Neuronal stem cell (in vitro differentiated cells): ENCODE measurements around the gene CNTNAP2.

Experiments
- DNase-seq: peaks from one replicate; pipeline ENCODE4 v3.0.0-alpha.2; 2013; ENCODE audit warnings: low spot score
- H2AFZ ChIP-seq: one replicate; pipeline ENCODE4 v1.6.1; 2013; ENCODE audit warnings: mild to moderate bottlenecking, low read length, inconsistent platforms
- H2AK5ac ChIP-seq: 2 replicates; pipeline ENCODE4 v1.6.1; 2013; ENCODE audit warnings: low read depth, mild to moderate bottlenecking, inconsistent platforms, low read length, moderate library complexity, mixed read lengths
- H2BK120ac ChIP-seq: 2 replicates; pipeline ENCODE4 v1.6.1; 2013; ENCODE audit warnings: low read depth, mild to moderate bottlenecking, inconsistent platforms, low read length, moderate library complexity, mixed read lengths
- H2BK12ac ChIP-seq: one replicate; pipeline ENCODE4 v1.6.1; 2013; ENCODE audit warnings: low read length, inconsistent platforms
- H2BK15ac ChIP-seq: 2 replicates; pipeline ENCODE4 v1.6.1; 2013; ENCODE audit warnings: mild to moderate bottlenecking, low read length, inconsistent platforms, mixed read lengths
- H2BK5ac ChIP-seq: one replicate; pipeline ENCODE4 v1.6.1; 2013; ENCODE audit warnings: inconsistent platforms, mild to moderate bottlenecking, low read length, moderate library complexity
- H3K14ac ChIP-seq: one replicate; pipeline ENCODE4 v1.6.1; 2013; ENCODE audit warnings: low read length, inconsistent platforms
- H3K18ac ChIP-seq: 2 replicates; pipeline ENCODE4 v1.6.1; 2013; ENCODE audit warnings: low read length, inconsistent platforms
- H3K23ac ChIP-seq: 2 replicates; pipeline ENCODE4 v1.6.1; 2013; ENCODE audit warnings: low read depth, mild to moderate bottlenecking, mixed read lengths, low read length, inconsistent platforms; ENCODE audit not compliant: poor library complexity
- H3K27ac ChIP-seq: replicated peaks from 3 replicates; pipeline ENCODE4 v1.5.1; 2013; ENCODE audit warnings: low read length, inconsistent platforms
- H3K27me3 ChIP-seq, 3 experiments: 2 replicates each; pipeline ENCODE4 v1.6.1; 2013; ENCODE audit warnings: low read length in 3 of 3, mild to moderate bottlenecking in 2 of 3, inconsistent platforms in 1 of 3, low read depth in 1 of 3, mixed read lengths in 1 of 3, moderate library complexity in 1 of 3; ENCODE audit not compliant: control insufficient read depth in 3 of 3, insufficient read depth in 3 of 3
- H3K36me3 ChIP-seq, 2 donors: replicated peaks in 1 of 2; 2 replicates each; pipeline ENCODE4 v1.6.1; 2013; ENCODE audit warnings: low read length in 2 of 2; ENCODE audit not compliant: control insufficient read depth in 2 of 2, insufficient read depth in 2 of 2
- H3K4ac ChIP-seq: 2 replicates; pipeline ENCODE4 v1.6.1; 2013; ENCODE audit warnings: inconsistent platforms, mild to moderate bottlenecking, low read length, moderate library complexity
- H3K4me1 ChIP-seq, 2 donors: 1 replicate in 1 of 2; 2 replicates in 1 of 2; pipeline ENCODE4 v1.6.1; 2013; ENCODE audit warnings: low read length in 2 of 2, low read depth in 1 of 2; ENCODE audit not compliant: control insufficient read depth in 2 of 2, insufficient read depth in 1 of 2
- H3K4me2 ChIP-seq: one replicate; pipeline ENCODE4 v1.6.1; 2013; ENCODE audit warnings: mild to moderate bottlenecking, low read length, inconsistent platforms; ENCODE audit not compliant: insufficient read depth, poor library complexity, severe bottlenecking
- H3K4me3 ChIP-seq, 2 donors: 2 replicates each; pipeline ENCODE4 v1.5.1; 2013; ENCODE audit warnings: low read length in 2 of 2, mild to moderate bottlenecking in 2 of 2, inconsistent platforms in 1 of 2, moderate library complexity in 1 of 2
- H3K79me1 ChIP-seq: one replicate; pipeline ENCODE4 v1.6.1; 2013; ENCODE audit warnings: low read depth, mild to moderate bottlenecking, inconsistent platforms, low read length, moderate library complexity
- H3K9ac ChIP-seq: one replicate; pipeline ENCODE4 v1.6.1; 2013; ENCODE audit warnings: mild to moderate bottlenecking, low read depth, low read length, inconsistent platforms; ENCODE audit not compliant: poor library complexity
- H3K9me3 ChIP-seq, 2 donors: replicated peaks in 1 of 2; 2 replicates each; pipeline versions ENCODE3 to v1.6.1; 2013; ENCODE audit warnings: low read length in 2 of 2, mild to moderate bottlenecking in 2 of 2, inconsistent platforms in 1 of 2, low read depth in 1 of 2, mixed read lengths in 1 of 2, moderate library complexity in 1 of 2; ENCODE audit not compliant: control insufficient read depth in 2 of 2, insufficient read depth in 1 of 2
- H4K8ac ChIP-seq: one replicate; pipeline ENCODE4 v1.6.1; 2013; ENCODE audit warnings: low read depth, mild to moderate bottlenecking, inconsistent platforms, low read length, moderate library complexity
- H4K91ac ChIP-seq: one replicate; pipeline ENCODE4 v1.6.1; 2013; ENCODE audit warnings: low read length, low read depth, mild to moderate bottlenecking, inconsistent platforms; ENCODE audit not compliant: poor library complexity
- WGBS, 2 donors: extraction: QIAGEN DNeasy Blood & Tissue Kit; methylation state at CpG; one replicate each; pipeline ENCODE4 v1.1.7; 2013; ENCODE audit warnings: missing lambda C conversion rate in 2 of 2, mixed read lengths in 1 of 2; ENCODE audit not compliant: insufficient read length in 2 of 2, insufficient replicate concordance in 1 of 2; ENCODE audit errors: extremely low coverage in 2 of 2; 5-methylcytosine and 5-hydroxymethylcytosine counted together

CNTNAP2 gene

GRCh38 chr7:146455091-146455655 lies 338.6 kb downstream of the CNTNAP2 start:
- Histone ChIP-seq H4K8ac (no peak overlapping the region), H3K18ac (no peak overlapping the region), H3K27ac (no peak overlapping the region), H3K36me3 (no peaks in the 10 kb centered on the region), H4K91ac (no peak overlapping the region), H3K4ac (no peak overlapping the region), H3K9me3 (no peaks in the 10 kb centered on the region), H3K9ac (no peak overlapping the region), H2BK5ac (no peak overlapping the region), H3K4me1 (no peaks in the 10 kb centered on the region), H2BK12ac (no peak overlapping the region), H2BK120ac (no peak overlapping the region), H3K79me1 (no peaks in the 10 kb centered on the region), H3K14ac (no peak overlapping the region), H3K4me2 (no peak overlapping the region), H3K27me3 (no peaks in the 10 kb centered on the region), H3K4me3 (no peak overlapping the region), H2AFZ (no peak overlapping the region), H2BK15ac (no peak overlapping the region), H3K23ac (no peak overlapping the region), H2AK5ac (no peak overlapping the region)
- no CpG with 5 or more reads among the region's 2 CpGs for WGBS, 2 donors
- no peak for DNase-seq

GRCh38 chr7:146479040-146479439 lies 362.4 kb downstream of the CNTNAP2 start:
- Histone ChIP-seq H3K9me3 (no peaks in the 10 kb centered on the region), H4K8ac (no peak overlapping the region), H3K23ac (no peak overlapping the region), H2AK5ac (no peak overlapping the region), H3K4me2 (no peak overlapping the region), H3K27me3 (no peaks in the 10 kb centered on the region), H3K14ac (no peak overlapping the region), H2BK15ac (no peak overlapping the region), H3K18ac (no peak overlapping the region), H3K27ac (no peak overlapping the region), H2BK5ac (no peak overlapping the region), H3K79me1 (no peaks in the 10 kb centered on the region), H2AFZ (no peak overlapping the region), H3K36me3 (no peaks in the 10 kb centered on the region), H4K91ac (no peak overlapping the region), H3K9ac (no peak overlapping the region), H3K4me3 (no peak overlapping the region), H2BK12ac (no peak overlapping the region), H3K4ac (no peak overlapping the region), H2BK120ac (no peak overlapping the region), H3K4me1 (no peaks in the 10 kb centered on the region)
- no CpG with 5 or more reads among the region's 2 CpGs for WGBS, 2 donors
- no peak for DNase-seq

DNA sequence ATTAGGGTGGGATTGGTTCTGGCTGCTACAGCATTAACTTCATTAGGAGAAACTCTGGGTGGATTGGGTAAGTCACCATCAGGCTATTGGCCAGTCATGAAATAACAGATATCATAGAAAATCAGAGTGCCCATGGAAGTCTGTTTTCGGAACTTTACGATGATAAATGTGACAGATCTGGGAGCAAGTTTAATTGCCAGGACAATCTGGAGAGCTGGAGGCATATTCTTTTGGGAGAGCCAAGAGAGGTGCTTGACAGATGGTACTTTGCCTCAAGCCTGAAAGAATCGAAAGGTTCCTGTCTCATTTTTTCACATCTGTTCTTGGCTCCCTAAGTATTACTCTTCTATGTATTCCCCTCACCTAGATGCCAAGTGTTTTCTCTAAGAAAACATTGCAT lies 369.9 kb downstream of the CNTNAP2 start:
- Histone ChIP-seq H3K36me3 (no peaks in the 10 kb centered on the region), H4K8ac (no peak overlapping the region), H2AK5ac (no peak overlapping the region), H3K27me3 (no peaks in the 10 kb centered on the region), H3K4me3 (no peak overlapping the region), H3K9me3 (no peaks in the 10 kb centered on the region), H3K18ac (no peak overlapping the region), H3K14ac (no peak overlapping the region), H3K4me1 (no peaks in the 10 kb centered on the region), H3K27ac (no peak overlapping the region), H3K4me2 (no peak overlapping the region), H2BK12ac (no peak overlapping the region), H2AFZ (no peak overlapping the region), H2BK15ac (no peak overlapping the region), H4K91ac (no peak overlapping the region), H3K79me1 (no peaks in the 10 kb centered on the region), H3K9ac (no peak overlapping the region), H2BK5ac (no peak overlapping the region), H3K4ac (no peak overlapping the region), H3K23ac (no peak overlapping the region), H2BK120ac (no peak overlapping the region)
- no CpG with 5 or more reads among the region's 3 CpGs for WGBS, 2 donors
- DNase-seq, result no peak

DNA sequence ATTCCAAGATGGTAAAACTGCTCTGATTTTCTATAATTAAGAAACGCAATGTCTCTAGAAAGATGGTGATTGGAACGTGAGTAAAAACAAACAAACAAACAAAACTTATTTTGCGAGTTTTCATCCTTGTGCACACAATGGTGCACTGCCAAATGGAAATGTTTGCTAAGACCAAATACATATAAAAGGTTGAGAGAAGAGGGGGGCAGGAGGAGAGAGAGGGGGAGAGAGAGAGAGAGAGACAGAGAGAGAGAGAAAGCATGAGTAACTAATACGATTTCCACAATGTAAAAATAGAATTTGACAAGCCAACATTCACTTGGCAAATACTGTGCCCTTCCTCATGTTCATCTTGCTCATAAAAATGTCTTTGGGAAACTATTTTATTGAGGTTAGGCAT lies 375.4 kb downstream of the CNTNAP2 start:
- no peak overlapping the region for H3K4ac ChIP-seq
- H3K27ac ChIP-seq, result no peak overlapping the region
- H3K18ac ChIP-seq, result no peak overlapping the region
- no peaks in the 10 kb centered on the region for H3K79me1 ChIP-seq
- H2AFZ ChIP-seq, result no peak overlapping the region
- no peak overlapping the region for H4K8ac ChIP-seq
- no peaks in the 10 kb centered on the region for H3K4me1 ChIP-seq
- H3K27me3 ChIP-seq, result no peaks in the 10 kb centered on the region
- no peak overlapping the region for H3K4me2 ChIP-seq
- H2BK12ac ChIP-seq, result no peak overlapping the region
- no peak overlapping the region for H3K14ac ChIP-seq
- no peak overlapping the region for H3K9ac ChIP-seq
- H2AK5ac ChIP-seq, result no peak overlapping the region
- no peaks in the 10 kb centered on the region for H3K9me3 ChIP-seq
- no peak overlapping the region for H2BK120ac ChIP-seq
- H3K4me3 ChIP-seq, result no peak overlapping the region
- WGBS, 2 donors, result no CpG with 5 or more reads among the region's 4 CpGs
- H2BK15ac ChIP-seq, result no peak overlapping the region
- H4K91ac ChIP-seq, result no peak overlapping the region
- H3K23ac ChIP-seq, result no peak overlapping the region
- DNase-seq, result no peak
- no peak overlapping the region for H2BK5ac ChIP-seq
- H3K36me3 ChIP-seq, result no peaks in the 10 kb centered on the region
